WI38 (cell line): ENCODE measurements around the gene AGPAT1.

Experiments
- H3K4me3 ChIP-seq: 2 replicates; pipeline ENCODE4 v1.5.1; 2011; ENCODE audit warnings: low read depth, mild to moderate bottlenecking, control low read depth, low read length
- TF ChIP-seq, protein P1 (sequence below): IDR thresholded peaks from 2 replicates; pipeline ENCODE4 v1.5.1; 2012; ENCODE audit warnings: low read depth, mild to moderate bottlenecking, control low read depth, low read length

AGPAT1 gene

DNA sequence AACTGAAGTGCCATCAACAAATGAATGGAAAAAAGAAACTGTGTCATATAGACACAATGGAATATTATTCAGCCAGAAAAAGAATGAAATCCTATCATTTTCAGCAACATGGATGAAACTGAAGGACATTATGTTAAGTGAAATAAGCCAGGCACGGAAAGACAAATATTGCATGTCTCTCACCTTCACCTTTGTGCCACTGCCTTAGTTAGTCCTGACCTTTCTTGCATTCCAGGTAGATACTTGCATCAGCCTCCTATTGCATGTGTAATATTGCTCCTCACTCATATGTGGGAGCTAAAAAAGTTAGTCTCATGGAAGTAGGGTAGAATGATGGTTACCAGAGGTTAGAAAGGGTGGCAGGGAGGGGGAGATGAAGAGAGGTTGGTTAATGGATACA, 33.1 kb upstream of the AGPAT1 start:
- TF ChIP-seq, protein P1, sequence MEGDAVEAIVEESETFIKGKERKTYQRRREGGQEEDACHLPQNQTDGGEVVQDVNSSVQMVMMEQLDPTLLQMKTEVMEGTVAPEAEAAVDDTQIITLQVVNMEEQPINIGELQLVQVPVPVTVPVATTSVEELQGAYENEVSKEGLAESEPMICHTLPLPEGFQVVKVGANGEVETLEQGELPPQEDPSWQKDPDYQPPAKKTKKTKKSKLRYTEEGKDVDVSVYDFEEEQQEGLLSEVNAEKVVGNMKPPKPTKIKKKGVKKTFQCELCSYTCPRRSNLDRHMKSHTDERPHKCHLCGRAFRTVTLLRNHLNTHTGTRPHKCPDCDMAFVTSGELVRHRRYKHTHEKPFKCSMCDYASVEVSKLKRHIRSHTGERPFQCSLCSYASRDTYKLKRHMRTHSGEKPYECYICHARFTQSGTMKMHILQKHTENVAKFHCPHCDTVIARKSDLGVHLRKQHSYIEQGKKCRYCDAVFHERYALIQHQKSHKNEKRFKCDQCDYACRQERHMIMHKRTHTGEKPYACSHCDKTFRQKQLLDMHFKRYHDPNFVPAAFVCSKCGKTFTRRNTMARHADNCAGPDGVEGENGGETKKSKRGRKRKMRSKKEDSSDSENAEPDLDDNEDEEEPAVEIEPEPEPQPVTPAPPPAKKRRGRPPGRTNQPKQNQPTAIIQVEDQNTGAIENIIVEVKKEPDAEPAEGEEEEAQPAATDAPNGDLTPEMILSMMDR: no peak
- no peak overlapping the region for H3K4me3 ChIP-seq

DNA sequence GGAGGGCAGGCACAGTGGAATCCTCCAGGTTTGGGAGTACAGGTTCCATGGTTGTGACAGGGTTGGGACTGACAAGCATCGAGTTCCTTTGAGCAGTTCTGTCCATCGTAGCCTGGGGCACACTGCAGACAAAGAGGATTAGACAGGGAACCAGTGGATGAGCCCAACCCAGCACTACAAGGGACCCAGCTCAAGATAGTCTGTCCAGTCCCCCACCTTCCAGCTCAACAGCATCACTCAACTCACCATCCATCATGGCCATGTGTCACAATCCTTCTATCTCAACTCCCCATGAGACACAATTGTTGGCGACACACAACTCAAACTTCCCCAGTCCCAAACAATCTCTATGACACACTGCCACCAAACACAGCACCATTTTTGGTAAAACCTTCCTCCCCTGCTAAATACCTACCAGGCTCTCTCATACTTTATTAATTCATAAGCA, 28.4 kb upstream of the AGPAT1 start:
- TF ChIP-seq, protein P1: no peak
- no peak overlapping the region for H3K4me3 ChIP-seq

DNA sequence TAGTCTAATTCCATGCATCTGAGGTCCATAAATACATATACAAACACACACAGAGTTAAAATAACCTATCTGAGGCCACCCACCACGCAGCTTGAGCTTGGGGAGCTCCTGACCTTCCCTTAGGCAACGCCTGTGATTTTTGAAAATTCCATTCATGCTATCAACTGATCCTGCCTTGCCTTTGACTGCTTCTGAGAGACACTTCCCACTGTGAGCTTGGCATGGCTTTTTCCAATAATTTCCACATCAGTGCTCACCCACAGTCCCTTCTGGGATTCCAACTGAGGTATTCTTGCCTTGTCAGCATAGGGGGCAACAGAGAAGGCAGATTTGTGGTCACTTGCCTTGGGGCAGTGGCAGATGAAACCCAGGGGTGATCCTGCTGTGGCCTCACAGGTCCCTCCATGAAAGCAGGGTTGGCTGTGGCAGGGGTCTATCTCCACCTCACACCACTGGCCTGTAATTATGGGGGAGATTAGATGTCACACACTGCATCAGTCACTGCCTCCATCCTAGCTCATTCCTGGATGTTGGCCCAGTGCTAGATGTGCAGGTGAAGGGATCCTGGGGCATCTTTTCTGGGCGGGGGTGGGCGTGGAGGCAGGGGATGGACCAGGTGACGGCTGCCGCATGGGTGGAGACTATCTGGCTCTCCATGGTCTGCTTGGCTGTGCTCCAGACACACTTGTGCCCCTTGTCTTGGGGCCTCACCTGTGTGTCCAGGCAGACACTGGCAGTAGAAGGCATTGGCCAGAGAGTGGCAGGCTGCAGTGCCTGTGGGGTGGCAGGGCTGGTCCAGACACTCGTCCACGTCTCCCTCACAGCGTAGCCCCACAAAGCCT, 27.8 kb upstream of the AGPAT1 start:
- no peak overlapping the region for H3K4me3 ChIP-seq
- TF ChIP-seq, protein P1: no peak

DNA sequence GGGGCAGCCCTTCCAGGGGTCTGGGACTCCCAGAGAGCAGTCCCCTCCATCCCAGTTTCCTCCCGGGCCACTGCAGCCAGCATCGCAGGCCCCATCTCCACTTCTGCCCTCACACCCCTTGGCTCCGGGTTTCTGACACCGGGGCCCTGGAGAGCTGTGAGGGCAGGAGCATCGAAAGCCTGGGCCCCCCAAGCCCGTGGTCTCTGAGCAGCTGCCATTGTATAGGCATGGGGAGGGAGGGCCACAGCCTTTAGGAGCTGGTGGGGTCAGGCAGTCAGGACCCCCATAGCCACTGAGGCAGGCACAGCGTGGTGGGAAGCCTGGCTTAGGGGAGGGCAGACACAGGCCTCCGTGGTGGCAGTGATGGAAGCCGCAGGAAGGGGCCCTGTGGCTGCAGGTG, 26.3 kb upstream of the AGPAT1 start:
- TF ChIP-seq, protein P1: no peak
- H3K4me3 ChIP-seq: no peak overlapping the region

DNA sequence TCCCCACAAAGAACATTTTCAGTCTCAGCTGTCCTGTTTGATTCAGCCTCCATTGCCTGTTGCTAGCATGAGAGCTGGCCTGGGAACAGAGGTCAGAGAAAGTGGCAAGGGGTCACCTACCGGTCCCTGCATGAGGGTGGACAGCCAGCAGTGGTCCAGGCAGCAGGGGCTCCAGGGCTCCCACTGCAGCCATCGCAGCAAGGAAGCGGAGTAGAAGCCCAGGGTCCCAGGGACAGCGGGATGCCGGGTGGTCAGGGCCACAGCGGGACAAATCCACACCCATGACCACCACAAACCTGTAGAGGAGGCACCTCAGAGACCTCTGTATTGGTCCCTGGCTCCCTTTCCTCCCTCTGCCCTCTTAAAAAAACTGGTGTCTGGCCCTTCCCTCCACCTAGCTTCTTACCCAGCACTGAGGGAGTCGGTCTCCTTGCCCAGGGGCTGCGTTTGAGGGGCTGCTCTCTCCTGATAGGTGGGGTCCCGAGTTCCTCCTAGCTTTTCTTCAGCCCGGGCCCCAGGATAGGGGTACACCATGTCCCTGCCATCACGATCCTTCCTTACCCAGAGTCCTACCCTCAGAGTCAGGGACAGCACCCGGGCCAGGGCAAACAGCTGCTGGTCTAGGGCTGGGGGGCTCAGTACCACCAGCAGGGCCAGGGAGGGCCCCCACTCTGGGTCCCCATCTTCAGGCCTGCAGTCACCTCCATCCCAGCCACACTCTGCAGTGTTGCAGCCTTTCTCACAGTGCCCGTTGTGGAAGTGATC, 25.0 kb upstream of the AGPAT1 start:
- TF ChIP-seq, protein P1: no peak
- H3K4me3 ChIP-seq: no peak overlapping the region

DNA sequence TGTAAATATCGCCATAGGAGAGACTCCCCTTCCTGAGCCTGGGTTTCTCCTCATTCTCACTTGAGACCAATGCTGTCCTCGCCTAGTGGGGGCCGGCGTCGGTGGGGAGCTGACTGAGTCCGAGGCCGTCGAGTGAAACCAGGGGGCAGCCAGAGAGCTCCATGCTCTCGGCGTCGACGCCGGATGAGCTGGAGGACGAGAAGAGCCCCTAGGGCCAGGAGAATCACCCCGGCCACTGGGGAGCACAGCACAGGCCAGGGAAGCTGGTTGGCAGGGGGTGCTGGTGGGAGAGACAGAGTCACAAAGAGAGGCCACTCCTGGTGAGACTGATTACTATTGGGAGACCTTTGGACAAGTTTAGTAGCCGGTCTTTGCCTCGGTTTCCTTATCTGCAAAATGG, 23.0 kb upstream of the AGPAT1 start:
- H3K4me3 ChIP-seq: no peak overlapping the region
- TF ChIP-seq, protein P1: no peak

DNA sequence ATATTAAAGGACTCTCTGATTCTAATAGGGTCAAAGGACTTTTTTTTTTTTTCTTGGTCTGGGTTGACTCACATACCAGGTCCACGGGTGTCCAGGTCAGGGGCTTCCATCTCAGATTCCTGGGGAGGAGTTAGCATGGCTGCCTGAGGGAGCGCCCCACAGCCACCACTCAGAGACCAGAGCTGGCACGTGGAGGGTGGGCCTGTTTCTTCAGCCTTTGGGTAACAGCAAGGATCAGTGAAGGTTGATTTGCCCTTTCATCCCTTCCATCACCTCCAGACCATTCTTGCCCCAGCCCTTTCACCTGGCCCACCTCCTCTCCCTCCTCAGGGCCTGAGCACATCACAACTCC, 22.4 kb upstream of the AGPAT1 start:
- TF ChIP-seq, protein P1: no peak
- H3K4me3 ChIP-seq: no peak overlapping the region
